Prostate gland (tissue), 2 donors: ENCODE data around the gene RPTOR.

ENCODE experiments used
- CTCF ChIP-seq, 4 experiments: fragments of 200-600 bp in 2 of 4; fragments of 450-650 bp in 2 of 4; sonication (generic) in 2 of 4; IDR thresholded peaks; 1 replicate in 3 of 4; 2 replicates in 1 of 4; pipeline ENCODE4 v1.5.1; 2016 to 2019; ENCODE audit warnings: antibody characterized with exemption in 4 of 4, mild to moderate bottlenecking in 2 of 4, moderate library complexity in 2 of 4
- POLR2A ChIP-seq: fragments of 450-650 bp; IDR thresholded peaks from one replicate; pipeline ENCODE4 v1.6.1; 2016; ENCODE audit warnings: antibody characterized with exemption, mild to moderate bottlenecking

- TF ChIP-seq POLR2A (no peak), CTCF (IDR thresholded peaks at IDR 0.05) (no peak)
These were observed 442.3 kb downstream of the RPTOR start for GRCh38 chr17:80986816-80987475.
